GM21528 (cell line): ENCODE results near the gene ZNF775.

Experiments
- ATAC-seq: cut with Tn5 transposase; IDR thresholded peaks from one replicate; pipeline ENCODE4 v1.9.1; 2021; ENCODE audit warnings: mild to moderate bottlenecking, moderate library complexity; ENCODE audit not compliant: unreplicated experiment, low FRiP score

The ZNF775 gene

DNA sequence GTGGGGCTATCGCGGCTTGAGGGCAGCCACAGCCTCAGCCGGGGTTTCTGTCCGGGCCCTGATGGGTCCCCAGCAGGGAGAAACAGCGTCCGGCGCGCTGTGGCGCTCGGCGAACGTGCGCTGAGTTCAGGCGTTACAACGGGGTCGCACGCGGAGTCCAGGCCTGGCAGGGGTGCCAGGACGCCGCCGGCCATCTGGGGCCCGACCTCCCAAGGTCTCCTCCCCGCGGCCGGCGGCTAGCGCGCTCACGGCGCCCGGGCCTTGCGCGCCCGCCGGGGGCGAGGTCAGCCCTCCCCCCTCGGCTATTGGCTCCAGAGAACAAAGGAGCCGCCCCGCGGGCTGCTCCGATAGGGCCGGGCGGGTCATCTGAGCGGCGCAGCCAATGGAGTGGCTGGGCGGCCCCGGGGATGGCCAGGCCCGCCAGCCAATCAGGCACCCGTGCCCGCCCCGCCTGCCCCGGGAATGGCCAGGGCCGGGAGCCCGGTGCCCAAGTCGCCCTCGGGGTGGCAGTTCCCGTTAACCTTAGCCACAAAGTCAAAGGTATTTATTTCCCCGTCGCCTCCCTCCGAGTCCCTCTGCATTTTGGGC, at the start of gene ZNF775:
ZNF775 (plus strand) TSS at position 478 of the 588 bp plus-strand sequence. CDS start 9,141 bp downstream, outside the sequence.
- ATAC-seq, result peak; percentile 72

DNA sequence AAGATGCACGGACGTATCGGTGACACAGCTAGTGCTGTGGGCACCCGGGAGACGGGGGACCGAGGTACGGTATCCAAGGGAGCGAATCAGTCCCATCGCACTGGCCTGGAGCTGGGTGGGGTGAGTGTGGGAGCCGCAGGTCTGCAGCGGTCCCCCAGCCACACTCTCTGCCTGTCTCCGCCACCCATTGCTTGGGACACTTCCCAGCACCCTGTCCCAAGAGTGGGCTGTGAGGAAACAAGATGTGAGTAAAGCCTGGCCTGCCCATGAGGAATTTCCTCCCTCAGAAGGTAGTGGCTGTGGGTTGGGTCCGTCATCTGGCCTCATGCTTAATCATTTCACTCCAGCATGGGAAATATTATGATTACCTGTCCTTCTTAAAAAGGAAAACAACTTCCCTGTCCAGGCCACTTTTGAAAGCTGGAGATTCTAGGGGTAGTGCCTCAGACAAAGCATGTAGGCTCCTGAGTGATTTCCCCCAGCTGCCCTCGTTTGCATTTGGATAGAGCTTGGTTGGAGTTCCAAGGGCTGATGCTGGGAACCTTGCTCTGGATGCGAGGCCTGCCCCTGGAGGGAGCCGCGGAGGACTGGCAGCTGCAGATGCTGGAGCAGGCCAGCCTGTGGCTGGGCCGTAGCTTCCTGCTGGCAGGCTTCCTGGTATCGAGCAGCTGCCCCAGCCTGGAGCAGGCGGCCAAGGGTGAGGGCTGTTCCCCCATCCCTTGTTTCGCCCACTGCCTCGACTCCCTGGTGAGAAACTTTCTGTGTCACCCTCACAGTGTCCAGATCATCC, 49.6 kb upstream of the ZNF775 start:
- no peak for ATAC-seq

DNA sequence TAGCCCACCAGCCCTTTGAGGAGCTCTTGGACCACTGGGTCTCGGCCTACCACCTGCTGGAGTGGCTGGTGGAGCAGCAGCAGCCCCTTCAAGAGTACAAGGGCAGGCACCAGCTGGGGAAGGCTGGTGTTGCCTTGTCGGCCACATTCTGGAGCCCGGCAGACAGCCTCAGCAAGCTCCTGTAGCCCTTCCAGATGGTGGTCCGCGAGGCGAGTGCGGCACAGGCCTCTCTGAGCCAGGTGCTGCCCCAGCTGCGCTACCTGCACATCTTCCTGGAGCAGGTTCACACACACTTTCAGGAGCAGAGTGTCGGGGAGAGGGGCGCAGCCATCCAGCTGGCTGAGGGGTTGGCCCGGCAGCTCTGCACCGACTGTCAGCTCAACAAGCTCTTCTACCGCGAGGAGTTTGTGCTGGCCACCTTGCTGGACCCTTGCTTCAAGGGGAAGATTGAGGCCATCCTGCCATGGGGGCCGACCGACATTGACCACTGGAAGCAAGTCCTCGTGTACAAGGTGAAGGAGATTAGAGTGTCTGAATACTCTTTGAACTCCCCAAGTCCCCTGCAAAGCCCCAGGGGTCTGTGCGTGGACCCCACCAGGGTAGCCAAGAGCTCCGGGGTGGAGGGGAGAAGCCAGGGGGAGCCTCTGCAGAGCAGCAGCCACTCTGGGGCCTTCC, 48.8 kb upstream of the ZNF775 start:
- no peak for ATAC-seq

DNA sequence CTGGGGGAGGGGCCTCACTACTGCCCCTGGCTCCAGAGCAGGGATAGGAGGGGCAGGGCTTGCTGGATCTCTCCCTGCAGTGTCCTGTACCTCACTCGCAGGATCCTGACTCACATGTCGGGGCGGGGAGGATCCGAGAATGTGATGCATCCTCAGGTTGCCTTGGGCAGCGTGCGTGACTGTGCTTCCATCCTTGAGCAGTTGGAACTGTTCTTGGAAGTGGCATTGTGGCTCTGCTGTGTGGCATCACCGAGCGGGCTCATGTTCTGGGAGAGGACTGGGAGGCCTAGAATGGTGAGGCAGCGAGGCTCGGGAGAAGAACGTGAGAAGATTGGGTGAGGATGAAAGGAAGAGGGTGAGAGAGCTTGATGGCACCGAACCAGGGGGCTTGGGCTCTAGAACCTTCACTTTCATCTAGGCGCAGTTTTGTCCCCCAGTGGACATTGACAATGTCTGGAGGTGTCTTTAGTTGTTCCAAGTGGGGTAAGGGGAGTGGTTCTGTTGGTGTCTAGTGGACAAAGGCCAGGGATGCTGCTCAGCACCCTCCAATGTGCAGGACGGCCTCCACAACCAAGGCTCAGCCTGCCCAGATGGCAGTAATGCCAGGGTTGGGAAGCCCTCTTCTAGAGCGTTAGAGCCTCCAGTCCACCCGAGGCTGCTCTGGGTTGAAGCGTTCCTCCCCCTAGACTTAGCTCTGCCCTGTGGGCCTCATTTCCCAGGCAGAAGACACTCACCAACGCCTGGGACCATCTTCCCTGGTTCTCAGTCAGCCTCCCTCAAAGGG, 46.1 kb upstream of the ZNF775 start:
- ATAC-seq, result no peak

DNA sequence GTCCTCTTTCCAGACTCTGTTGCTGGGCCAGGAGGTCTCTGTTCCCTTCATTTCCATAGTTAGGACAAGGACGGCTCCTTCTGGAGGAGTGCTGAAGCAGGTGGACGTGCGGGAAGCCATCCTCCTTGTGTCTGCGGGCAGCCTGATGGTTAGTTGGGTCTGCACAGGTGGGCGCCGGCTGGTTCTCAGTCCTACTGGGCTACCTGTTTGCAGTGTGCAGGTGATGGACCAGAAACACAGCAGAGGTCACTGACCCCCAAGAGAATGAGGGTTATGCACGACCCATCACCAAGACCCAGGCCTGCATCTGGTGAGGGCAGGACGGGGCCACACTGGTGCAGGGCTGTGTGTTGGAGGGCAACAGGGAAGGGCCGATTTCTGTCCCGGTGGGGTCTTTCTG, 45.5 kb upstream of the ZNF775 start:
- ATAC-seq, result no peak

DNA sequence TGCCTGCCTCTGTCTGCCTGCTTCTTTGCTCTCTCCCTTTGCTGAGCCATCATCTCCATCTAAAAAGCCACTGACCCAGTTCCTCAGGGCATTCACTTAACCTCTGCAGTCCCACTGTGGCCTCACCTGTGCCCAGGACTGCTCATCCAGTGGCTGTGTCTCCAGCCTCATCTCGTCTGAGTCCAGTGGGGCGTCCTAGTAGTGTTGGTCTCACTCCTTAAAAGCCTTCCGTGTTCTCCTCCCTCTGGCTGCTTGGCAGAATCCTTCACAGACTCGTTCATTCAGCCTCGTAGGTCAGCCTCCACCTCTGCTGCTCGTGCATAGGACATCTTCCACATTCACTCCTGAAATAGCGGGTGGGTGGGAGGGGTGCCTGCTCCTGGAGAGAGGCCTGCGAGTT, 45.0 kb upstream of the ZNF775 start:
- ATAC-seq, result no peak

DNA sequence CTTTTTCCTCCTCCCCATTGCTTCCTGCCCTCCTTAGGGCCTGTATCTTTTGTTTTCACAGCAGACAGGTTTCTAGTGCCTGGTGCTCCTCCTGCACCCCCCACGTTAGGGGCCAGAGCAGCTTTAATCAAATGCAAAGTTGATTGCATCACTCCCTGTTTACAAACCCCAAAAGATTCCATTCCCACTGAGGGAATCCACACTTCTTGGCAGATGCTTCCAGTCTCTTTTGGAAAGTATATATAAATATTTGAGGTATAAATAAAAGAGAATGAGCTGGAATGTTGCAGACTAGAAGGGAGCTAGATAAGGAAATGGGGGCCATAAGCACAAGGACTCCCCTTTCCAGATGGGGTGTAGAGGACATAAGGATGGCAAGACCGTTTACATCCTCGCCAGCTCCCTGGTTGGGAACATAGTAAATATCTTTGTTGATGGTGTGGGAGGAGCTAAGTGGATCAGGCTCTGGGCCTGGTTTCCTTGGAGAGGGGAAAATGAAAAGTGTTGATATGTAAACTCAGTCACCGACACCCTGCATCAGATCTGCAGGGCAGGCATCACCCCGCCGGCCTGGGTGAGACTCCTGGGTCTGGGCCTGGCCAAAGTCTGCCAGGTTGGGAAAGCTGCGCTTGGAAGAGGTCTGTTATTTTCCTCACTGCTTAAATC, 43.9 kb upstream of the ZNF775 start:
- no peak for ATAC-seq

DNA sequence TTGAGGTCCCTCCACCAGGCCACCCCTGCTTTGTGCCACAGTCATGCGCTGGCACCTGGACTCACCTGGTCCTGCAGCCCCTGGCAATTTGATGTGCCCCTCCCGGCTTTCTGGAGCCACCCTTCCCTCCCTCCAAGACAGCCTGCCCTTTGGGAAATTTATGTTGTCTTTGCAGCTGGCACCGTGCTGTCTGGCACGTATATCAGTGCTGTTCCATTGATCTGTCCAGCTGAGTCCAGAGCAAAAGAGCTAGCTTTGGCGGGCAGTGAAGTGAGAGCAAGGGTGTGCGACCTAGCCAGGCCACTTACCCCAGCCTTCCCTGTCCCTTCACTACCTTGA, 43.4 kb upstream of the ZNF775 start:
- no peak for ATAC-seq

DNA sequence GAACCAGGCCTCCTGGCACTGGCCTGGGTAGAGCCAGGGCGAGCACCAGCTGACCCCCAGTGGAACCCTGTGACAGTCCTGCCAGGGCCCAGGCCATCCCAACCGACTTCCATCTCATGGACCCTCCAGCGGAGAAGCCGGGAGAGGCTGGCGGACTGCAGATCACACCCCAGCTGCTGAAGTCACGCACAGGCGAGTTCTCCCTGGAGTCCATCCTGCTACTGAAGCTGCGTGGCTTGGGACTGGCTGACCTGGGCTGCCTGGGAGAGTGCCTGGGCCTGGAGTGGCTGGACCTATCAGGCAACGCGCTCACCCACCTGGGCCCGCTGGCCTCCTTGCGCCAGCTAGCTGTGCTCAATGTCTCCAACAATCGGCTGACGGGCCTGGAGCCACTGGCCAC, 42.4 kb upstream of the ZNF775 start:
- ATAC-seq, result no peak

DNA sequence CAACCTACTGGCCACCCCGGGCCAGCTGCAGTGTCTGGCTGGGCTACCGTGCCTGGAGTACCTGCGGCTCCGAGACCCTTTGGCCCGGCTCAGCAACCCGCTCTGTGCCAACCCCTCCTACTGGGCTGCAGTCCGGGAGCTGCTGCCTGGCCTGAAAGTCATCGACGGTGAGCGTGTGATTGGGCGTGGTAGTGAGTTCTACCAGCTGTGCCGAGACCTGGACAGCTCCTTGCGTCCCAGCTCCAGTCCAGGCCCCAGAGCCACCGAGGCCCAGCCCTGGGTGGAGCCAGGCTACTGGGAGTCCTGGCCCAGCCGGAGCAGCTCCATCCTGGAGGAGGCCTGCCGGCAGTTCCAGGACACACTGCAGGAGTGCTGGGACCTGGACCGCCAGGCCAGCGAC, 42.0 kb upstream of the ZNF775 start:
- no peak for ATAC-seq

DNA sequence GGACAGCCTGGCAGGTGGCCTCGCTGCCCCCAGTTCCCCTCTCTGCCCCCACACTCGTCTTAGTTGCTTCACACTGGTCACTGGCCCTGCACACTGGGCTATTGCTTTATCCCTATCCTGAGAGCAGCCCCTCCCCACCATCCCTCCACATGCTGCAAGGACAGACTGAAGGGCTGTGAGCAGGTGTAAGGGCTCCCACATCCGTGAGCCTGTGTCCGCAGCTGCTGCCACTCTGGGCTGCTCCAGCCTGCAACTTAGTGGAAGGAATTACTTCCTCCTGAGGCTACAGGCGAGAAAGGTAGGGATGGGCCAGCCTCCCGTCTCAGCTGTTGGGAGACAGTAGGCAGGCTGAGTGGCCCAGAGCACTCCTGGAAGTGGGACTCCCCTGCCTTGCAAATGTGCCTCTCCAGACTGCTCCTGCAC, 41.5 kb upstream of the ZNF775 start:
- no peak for ATAC-seq

DNA sequence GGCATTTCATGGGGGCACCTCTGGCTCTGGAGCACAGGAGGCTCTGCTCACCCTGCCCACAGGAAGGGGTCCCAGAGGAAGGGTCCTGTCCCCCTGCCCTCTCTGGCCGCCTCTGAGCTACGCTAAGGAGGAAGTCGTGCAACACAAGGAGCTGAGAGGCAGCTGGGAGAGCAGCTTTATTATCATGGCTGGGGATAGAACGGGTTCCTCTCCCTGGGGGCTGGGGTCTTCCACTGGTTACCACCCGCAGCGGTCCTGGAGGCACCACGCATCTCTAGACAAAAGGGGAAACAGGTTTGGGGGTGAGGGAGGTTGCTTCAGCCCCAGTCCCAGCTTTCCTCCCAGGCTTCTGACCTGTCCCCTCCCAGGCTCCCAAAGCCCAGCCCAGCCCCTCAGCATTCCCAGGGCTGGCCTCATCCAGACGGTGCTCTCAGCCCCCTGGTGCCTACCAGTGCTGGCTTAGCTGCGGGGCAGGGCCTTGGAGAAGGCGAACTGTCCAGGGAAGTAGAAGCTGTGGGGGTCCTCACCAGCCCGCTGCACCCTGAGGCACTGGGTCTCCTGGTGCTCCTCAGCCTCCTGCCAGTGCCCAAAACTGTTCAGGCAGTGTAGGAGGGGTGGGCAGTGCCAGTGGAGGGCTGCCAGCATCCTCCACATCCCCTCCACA, 40.8 kb upstream of the ZNF775 start:
- ATAC-seq, result no peak

DNA sequence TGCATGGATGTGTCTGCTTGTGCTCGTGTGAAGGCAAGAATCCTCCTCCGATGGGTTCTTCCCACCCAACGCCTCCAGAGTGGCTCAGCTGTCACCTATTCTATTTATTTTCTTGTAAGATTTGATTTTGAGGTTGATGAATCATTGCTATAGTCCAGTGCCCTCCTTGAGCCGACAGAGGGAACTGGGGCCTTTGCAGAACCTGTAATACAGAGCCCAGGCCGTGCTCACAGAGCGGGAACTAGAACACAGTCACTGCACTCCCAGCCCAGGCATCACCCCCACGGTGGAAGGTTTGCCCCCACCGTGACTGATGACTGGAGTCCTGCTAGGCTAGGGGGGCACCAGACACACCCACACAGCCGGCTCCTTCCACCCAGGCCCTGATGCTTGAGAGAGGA, 39.7 kb upstream of the ZNF775 start:
- no peak for ATAC-seq

DNA sequence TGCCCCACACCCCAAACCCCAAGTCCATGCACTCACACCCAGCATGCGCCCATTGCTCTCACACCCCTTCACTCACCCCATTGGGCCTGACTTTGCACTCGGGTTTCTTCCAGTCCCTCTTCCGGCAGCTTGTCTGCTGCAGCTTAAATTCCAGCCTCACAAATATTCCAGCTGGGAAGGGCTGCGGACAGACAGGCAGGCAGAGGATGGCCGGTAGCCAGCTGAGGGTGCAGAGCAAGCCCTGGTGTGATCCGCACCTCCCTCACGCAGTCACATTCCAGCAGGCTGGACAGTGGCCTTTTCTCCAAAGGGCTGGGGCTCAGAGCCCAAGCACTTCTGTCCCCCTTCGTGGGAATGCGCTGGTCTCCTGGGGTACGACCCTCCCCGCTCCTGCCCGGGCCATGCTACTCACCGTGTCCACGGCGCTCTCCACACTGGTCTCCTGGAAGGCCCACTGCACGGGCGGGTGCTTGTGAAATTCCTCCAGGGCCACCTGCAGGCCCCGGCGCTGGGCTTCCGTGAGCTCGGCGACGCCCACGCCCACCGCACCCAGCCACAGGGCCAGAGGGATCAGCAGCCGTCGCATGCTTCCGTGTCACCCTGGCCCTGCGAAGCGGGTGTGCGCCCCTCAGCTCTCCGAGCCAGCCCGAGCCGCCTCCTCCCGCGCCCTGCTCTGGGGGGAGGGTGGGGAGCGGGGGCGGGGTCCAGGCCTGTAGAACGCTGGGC, 38.9 kb upstream of the ZNF775 start:
- no peak for ATAC-seq

DNA sequence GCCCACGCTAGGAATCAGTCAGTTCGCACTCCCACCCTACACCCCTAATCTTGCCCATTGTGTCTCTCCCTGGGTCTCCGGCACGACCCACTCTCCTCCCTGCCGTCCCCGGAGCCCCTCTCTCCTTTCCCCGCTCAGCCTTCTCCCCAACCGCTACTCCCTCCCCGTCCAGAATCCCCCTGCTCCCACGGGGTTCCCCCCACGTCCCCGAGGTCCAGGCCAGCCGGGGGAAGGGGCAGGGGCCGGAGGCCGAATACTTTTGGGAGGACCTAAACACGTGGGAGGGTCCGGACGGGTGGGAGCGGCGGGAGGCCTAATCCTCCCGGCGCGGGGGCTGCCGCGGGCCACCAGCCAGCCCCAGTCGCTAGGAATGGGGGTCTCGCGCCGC, 38.3 kb upstream of the ZNF775 start:
- ATAC-seq, result no peak

DNA sequence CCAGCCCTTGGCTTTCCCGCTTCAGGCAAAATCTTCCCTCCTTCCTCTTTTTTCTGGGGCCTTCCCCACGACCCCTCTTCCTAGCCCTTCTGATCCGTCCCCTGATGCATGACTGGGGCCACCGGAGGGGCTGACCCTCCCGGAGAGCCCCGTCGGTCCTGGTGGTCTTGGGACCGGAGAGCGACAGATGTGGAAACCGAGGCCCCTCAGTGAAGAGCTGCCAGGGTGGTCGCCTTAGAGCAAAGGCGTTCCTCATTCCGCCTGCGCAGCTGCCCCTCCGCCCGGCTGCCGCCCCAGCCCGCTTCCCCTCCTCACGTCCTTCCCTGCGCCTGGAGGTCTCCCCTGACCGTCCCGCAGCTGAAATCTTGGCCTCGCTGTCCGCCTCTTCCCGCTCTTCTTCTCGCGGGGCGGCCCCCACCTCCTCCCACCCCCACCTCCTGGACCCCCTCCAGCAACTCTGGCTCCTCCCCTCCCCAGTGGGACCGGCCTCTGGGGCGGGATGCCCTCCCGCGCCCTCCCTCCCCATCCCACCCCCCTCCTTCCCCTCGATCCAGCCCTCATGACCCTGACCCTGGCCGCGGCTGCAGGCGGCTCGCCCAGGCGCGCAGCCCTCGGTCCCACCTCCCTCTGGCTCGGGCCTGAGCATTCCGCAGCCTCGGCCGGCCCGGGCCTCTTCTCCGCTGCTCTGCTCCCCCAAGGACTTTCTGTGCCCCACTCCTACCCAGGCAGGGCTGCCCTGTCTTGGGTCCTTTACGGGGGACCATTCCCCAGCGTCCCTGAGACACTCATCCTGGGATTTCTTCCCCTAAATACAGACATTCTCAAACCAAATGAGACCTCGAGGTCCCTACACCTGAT, 37.6 kb upstream of the ZNF775 start, which contains the start of gene RARRES2:
RARRES2 (minus strand) TSS at position 367 of the 858 bp plus-strand sequence. CDS start 1,020 bp downstream, outside the sequence.
- ATAC-seq, result no peak

DNA sequence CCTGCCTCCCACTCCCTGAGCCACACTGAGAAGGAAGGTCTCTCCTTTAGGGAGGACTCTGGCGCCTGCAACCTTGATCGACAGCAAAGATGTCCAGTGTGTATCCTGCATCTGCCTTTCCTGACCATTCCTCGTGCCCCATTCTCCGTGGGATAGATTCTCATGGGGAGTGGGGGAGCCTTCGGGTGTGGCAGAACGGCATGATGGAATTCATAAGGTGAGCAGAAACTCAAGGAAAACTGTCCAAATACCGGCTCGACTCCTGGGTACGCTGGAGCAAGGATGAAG, 37.1 kb upstream of the ZNF775 start:
- no peak for ATAC-seq

DNA sequence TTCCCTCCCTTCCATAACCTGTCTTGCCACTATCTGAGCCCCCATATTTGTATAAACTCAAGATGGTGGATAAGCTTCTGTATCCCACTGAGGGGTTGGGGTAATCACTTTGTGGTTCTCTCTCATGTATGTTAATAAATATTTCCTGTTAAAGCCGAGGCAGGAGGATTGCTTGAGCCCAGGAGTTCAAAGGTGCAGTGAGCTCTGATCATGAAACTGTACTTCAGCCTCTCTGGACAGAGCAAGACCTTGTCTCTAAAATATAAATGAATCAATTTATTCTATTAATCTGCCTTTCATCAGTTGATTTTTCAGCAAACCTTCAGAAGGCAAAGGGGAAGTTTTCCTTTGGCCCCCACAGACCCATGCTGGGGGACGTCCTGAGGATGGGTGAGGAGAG, 35.9 kb upstream of the ZNF775 start:
- ATAC-seq, result no peak

DNA sequence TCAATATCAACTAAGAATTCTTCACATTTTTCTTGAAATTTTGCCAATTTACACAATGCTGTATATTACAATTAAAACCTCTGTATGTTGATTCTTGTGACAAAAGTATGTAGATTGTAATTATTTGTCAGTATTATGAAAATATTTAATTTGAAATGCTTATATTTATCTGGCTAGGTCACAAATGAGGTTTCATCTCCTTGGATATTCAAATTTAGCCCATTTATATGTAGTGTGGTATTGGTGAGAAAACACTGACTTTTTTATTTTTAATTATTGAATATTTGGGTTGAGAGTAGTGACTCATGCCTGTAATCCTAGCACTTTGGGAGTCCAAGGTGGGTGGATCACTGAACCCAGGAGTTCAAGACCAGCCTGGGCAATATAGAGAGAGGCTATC, 34.8 kb upstream of the ZNF775 start:
- ATAC-seq, result no peak
